Loucy (cell line): ENCODE results near the gene PKNOX2.

ENCODE experiments used
- H2AFZ ChIP-seq: fragments of 200-600 bp; sonication (generic); 2 replicates; pipeline ENCODE4 v1.6.0; 2016; ENCODE audit warnings: antibody characterized with exemption, mild to moderate bottlenecking, low read length, moderate library complexity
- H3F3A ChIP-seq: fragments of 200-600 bp; 2 replicates; pipeline ENCODE4 v1.6.0; 2016; ENCODE audit warnings: antibody characterized with exemption, low read depth, mild to moderate bottlenecking
- H3K27me3 ChIP-seq: fragments of 200-600 bp; sonication (generic); 2 replicates; pipeline ENCODE4 v1.6.1; 2014; ENCODE audit warnings: low read length, mild to moderate bottlenecking; ENCODE audit not compliant: insufficient read depth, poor library complexity, severe bottlenecking
- H3K36me3 ChIP-seq: fragments of 200-600 bp; sonication (generic); 2 replicates; pipeline ENCODE4 v1.6.1; 2016; ENCODE audit warnings: low read length; ENCODE audit not compliant: insufficient read depth
- H3K4me1 ChIP-seq: fragments of 200-600 bp; sonication (generic); 2 replicates; pipeline ENCODE4 v1.5.1; 2014; ENCODE audit warnings: low read length, mild to moderate bottlenecking; ENCODE audit not compliant: insufficient read depth, poor library complexity, severe bottlenecking
- H3K4me2 ChIP-seq: fragments of 200-600 bp; sonication (generic); 2 replicates; pipeline ENCODE4 v1.6.0; 2014; ENCODE audit warnings: antibody characterized with exemption, low read length, low read depth, mild to moderate bottlenecking; ENCODE audit not compliant: poor library complexity, severe bottlenecking
- H3K4me3 ChIP-seq: fragments of 200-600 bp; sonication (generic); 2 replicates; pipeline ENCODE4 v1.5.1; 2014; ENCODE audit warnings: low read length, mild to moderate bottlenecking, mixed read lengths; ENCODE audit not compliant: poor library complexity, severe bottlenecking
- H3K79me2 ChIP-seq: fragments of 200-600 bp; sonication (generic); 2 replicates; pipeline ENCODE4 v1.6.1; 2014; ENCODE audit warnings: low read length; ENCODE audit not compliant: insufficient read depth
- H3K9ac ChIP-seq: fragments of 200-600 bp; sonication (generic); 2 replicates; pipeline ENCODE4 v1.6.0; 2014; ENCODE audit warnings: mild to moderate bottlenecking, low read depth, low read length, moderate library complexity; ENCODE audit not compliant: poor library complexity, severe bottlenecking
- H3K9me2 ChIP-seq: fragments of 200-600 bp; sonication (generic); replicated peaks from 2 replicates; pipeline ENCODE4 v1.6.1; 2016; ENCODE audit warnings: low read depth, low read length, mixed read lengths
- H3K9me3 ChIP-seq: fragments of 200-600 bp; sonication (generic); 2 replicates; pipeline ENCODE4 v1.6.1; 2014; ENCODE audit warnings: mild to moderate bottlenecking, antibody characterized with exemption, low read length, low read depth; ENCODE audit not compliant: insufficient read depth
- H4K20me1 ChIP-seq: fragments of 200-600 bp; sonication (generic); 2 replicates; pipeline ENCODE4 v1.6.0; 2014; ENCODE audit warnings: antibody characterized with exemption, low read length, mild to moderate bottlenecking; ENCODE audit not compliant: insufficient read depth, poor library complexity, severe bottlenecking
- CTCF ChIP-seq: fragments of 200-600 bp; sonication (generic); conservative IDR thresholded peaks from 2 replicates; pipeline ENCODE4 v1.5.1; 2014; ENCODE audit warnings: mild to moderate bottlenecking, antibody characterized with exemption, low read length
- EZH2phosphoT487 ChIP-seq: fragments of 200-600 bp; IDR thresholded peaks from 2 replicates; pipeline ENCODE4 v1.6.1; 2018; ENCODE audit warnings: antibody characterized with exemption, mild to moderate bottlenecking, moderate library complexity, borderline replicate concordance

PKNOX2 gene

DNA sequence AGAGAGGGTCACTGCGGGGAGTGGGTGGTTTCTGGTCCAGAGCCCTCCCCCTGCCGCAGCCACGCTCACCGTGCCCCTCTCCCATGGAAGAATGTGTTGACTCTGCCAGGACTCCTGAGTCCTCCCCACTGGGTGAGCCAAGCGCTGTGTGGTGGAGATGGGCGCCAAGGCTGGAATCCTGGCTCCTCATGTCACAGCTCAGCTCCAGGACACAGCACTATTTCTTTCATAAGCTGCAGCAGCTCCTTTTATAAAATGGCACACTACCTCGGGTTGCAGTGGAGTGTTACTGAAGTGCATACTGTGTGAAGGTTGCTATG is 247.6 kb downstream of the PKNOX2 start:
- H3K36me3 ChIP-seq, result no peaks in the 10 kb centered on the region
- no peaks in the 10 kb centered on the region for H3K79me2 ChIP-seq
- no peaks in the 10 kb centered on the region for H3F3A ChIP-seq
- no peak overlapping the region for H2AFZ ChIP-seq
- no peak overlapping the region for H3K4me2 ChIP-seq
- H3K27me3 ChIP-seq, result no peaks in the 10 kb centered on the region
- H3K4me1 ChIP-seq, result no peaks in the 10 kb centered on the region
- H3K9me3 ChIP-seq, result no peaks in the 10 kb centered on the region
- no peak overlapping the region for H3K4me3 ChIP-seq
- H3K9ac ChIP-seq, result no peak overlapping the region
- no peaks in the 10 kb centered on the region for H3K9me2 ChIP-seq
- TF ChIP-seq CTCF (no peak), EZH2phosphoT487 (no peak)
- no peaks in the 10 kb centered on the region for H4K20me1 ChIP-seq

DNA sequence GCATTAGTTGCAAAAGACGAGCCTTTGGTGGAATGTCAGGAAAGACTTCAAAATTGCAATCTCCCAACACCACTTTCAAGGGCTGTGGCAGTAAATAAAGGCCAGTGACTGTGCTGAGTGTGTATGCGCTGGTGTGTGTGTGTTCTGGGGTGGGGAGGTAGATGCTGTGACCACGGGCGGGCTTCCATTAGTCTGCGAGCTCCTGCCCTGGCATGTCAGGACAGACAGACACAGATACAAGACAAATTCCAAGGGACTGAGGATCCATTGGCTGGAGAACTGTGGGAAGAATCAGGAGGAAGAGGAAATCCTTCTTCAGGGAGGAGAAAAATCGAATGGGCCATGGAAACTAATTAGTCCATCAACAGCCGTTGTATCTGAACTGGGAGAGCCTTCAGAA is 248.0 kb downstream of the PKNOX2 start:
- Histone ChIP-seq H4K20me1 (no peaks in the 10 kb centered on the region), H3K4me2 (no peak overlapping the region), H3K9me2 (no peaks in the 10 kb centered on the region), H3K4me1 (no peaks in the 10 kb centered on the region), H3K9me3 (no peaks in the 10 kb centered on the region), H3K4me3 (no peak overlapping the region), H2AFZ (no peak overlapping the region), H3K27me3 (no peaks in the 10 kb centered on the region), H3K79me2 (no peaks in the 10 kb centered on the region), H3F3A (no peaks in the 10 kb centered on the region), H3K36me3 (no peaks in the 10 kb centered on the region), H3K9ac (no peak overlapping the region)
- TF ChIP-seq CTCF (no peak), EZH2phosphoT487 (no peak)

- Histone ChIP-seq H3K9me2 (no peaks in the 10 kb centered on the region), H3K9ac (no peak overlapping the region), H3K4me1 (no peaks in the 10 kb centered on the region), H3K9me3 (no peaks in the 10 kb centered on the region), H3K79me2 (no peaks in the 10 kb centered on the region), H2AFZ (no peak overlapping the region), H3K4me3 (no peak overlapping the region), H3K36me3 (no peaks in the 10 kb centered on the region), H3K4me2 (no peak overlapping the region), H3K27me3 (no peaks in the 10 kb centered on the region), H4K20me1 (no peaks in the 10 kb centered on the region), H3F3A (no peaks in the 10 kb centered on the region)
- TF ChIP-seq CTCF, result no peak
- TF ChIP-seq EZH2phosphoT487, result no peak
These were observed 248.7 kb downstream of the PKNOX2 start for GRCh38 chr11:125413226-125413625.
